ENCODE measurements around the gene CHTF18. TPM values are rescaled to one million over a fixed set of nuclear protein-coding genes. Genes with fewer than 3 reads are reported as not detected.
A peak's percentile ranks its signal among the peaks of the same experiment; 100 is the strongest.

CHTF18 gene
- total and polyA plus RNA-seq, 4 donors, result 3.0 to 56.9 (median 10.7) TPM

- DNase-seq, result no peak
- no peaks in the 10 kb centered on the region for H3K4me1 ChIP-seq (ENCODE audit: control insufficient read depth in 1 of 2, insufficient read depth in 2 of 2, low read length in 2 of 2)
- 91 to 95% methylated on average over 5 of the region's 5 CpGs for WGBS, 2 donors
- H3K4me3 ChIP-seq (ENCODE audit: low read length in 2 of 2), result no peak overlapping the region
- no peak overlapping the region for H3K27ac ChIP-seq (ENCODE audit: low read depth in 1 of 2, low read length in 2 of 2)
- H3K27me3 ChIP-seq (ENCODE audit: control insufficient read depth in 1 of 2, insufficient read depth in 2 of 2, low read length in 1 of 2), result no peaks in the 10 kb centered on the region
- no peaks in the 10 kb centered on the region for H3K9me3 ChIP-seq (ENCODE audit: control insufficient read depth, low read length)
- no peak for ATAC-seq (ENCODE audit: low FRiP score)
- intact Hi-C loops (cut with DNase I), result no loop called here
- H3K36me3 ChIP-seq (ENCODE audit: control insufficient read depth in 1 of 2, insufficient read depth in 2 of 2, low read length in 1 of 2), result no peaks in the 10 kb centered on the region
Observed at GRCh38 chr16:756428-756827, 32.0 kb upstream of the CHTF18 start.

DNA sequence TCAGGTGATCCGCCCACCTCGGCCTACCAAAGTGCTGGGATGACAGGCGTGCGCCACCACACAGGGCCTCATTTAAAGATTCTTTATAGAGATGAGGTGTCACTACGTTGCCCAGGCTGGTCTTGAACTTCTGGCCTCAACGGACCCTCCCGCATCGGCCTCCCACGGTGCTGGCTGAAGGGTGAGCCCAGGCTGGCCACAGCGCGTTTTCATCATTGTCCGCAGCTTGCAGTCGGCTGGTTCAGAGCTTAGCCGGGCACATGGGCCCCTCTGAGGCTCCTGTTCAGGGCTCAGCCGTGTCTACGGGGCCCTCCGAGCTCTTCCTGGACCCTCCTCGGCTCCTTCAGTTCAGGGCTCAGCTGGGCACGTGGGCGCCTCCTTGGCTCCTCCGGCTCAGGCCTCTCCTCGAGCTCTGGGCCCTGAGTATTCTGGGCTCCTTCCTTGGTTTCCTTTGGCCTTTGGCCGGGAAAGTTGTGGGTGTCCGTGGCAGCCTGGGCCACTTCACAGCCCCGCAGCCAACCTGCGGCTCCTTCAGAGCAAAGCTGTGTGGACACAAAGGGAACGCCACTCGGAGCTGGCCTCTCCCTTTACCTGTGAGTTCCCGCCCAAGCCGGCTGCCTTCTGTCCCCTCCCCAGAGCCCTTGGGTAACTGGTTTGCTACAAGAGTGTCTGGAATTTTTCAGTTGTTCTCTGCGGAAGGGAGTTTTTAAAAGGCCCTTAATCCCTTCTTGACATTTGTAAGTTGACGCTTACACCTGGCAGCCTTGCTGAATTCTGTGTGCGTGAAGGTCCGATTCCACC is 29.1 kb upstream of the CHTF18 start:
- ATAC-seq (ENCODE audit: low FRiP score) (no peak), DNase-seq (no peak)
- Histone ChIP-seq H3K4me1 (ENCODE audit: control insufficient read depth in 1 of 2, insufficient read depth in 2 of 2, low read length in 2 of 2) (no peaks in the 10 kb centered on the region), H3K4me3 (ENCODE audit: low read length in 2 of 2) (no peak overlapping the region), H3K27me3 (ENCODE audit: control insufficient read depth in 1 of 2, insufficient read depth in 2 of 2, low read length in 1 of 2) (no peaks in the 10 kb centered on the region), H3K36me3 (ENCODE audit: control insufficient read depth in 1 of 2, insufficient read depth in 2 of 2, low read length in 1 of 2) (no peaks in the 10 kb centered on the region), H3K27ac (ENCODE audit: low read depth in 1 of 2, low read length in 2 of 2) (no peak overlapping the region), H3K9me3 (ENCODE audit: control insufficient read depth, low read length) (no peaks in the 10 kb centered on the region)
- 85 to 88% methylated on average over 34 of the region's 34 CpGs for WGBS, 2 donors
- intact Hi-C loops (cut with DNase I), result no loop called here

- Histone ChIP-seq H3K27ac (ENCODE audit: low read depth in 1 of 2, low read length in 2 of 2) (no peak overlapping the region), H3K4me3 (ENCODE audit: low read length in 2 of 2) (no peak overlapping the region), H3K4me1 (ENCODE audit: control insufficient read depth in 1 of 2, insufficient read depth in 2 of 2, low read length in 2 of 2) (no peaks in the 10 kb centered on the region), H3K36me3 (ENCODE audit: control insufficient read depth in 1 of 2, insufficient read depth in 2 of 2, low read length in 1 of 2) (no peaks in the 10 kb centered on the region), H3K27me3 (ENCODE audit: control insufficient read depth in 1 of 2, insufficient read depth in 2 of 2, low read length in 1 of 2) (no peaks in the 10 kb centered on the region), H3K9me3 (ENCODE audit: control insufficient read depth, low read length) (no peaks in the 10 kb centered on the region)
- DNase-seq (no peak), ATAC-seq (ENCODE audit: low FRiP score) (no peak)
- intact Hi-C loops (cut with DNase I), result no loop called here
- WGBS, 2 donors, result 75 to 81% methylated on average over 15 of the region's 15 CpGs
Observed at GRCh38 chr16:760065-760464, 28.4 kb upstream of the CHTF18 start.

DNA sequence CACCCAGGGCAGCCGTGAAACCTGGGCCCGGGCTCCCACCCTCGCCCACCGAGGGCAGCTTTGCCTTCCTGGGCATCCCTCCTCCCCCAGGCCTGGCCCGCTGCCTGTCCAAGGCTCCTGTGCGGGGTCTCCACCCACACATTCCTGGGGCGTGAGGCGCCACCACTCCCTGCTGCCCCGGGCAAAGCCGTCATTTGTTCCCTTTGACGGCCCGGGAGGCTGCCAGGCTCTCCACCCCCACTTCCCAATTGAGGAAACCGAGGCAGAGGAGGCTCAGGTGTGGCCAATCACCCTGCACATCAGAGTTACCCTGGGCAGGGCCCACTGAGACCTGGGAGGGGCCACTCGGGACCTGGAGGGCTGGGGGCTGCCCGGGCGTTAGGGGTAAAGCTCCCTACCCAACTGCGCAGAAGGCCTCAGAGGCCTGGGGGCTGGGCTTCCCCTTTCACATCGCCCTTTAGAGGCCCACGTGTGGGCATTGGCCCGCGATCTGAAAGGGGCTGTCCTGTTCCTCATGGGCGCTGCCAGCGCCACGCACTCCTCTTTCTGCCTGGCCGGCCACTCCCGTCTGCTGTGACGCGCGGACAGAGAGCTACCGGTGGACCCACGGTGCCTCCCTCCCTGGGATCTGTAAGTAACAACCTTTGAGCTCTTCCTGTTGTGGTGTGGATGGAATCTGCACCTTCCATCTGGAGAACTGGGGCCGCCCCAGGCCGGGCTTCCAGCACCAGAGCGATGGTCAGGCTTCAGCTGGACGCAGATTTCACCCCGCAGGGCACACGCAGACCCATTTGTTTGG is 27.7 kb upstream of the CHTF18 start, which contains the start of gene MSLN:
MSLN (plus strand) TSS at position 190 of the 799 bp plus-strand sequence. CDS start 1,947 bp downstream, outside the sequence.
- Histone ChIP-seq H3K27me3 (ENCODE audit: control insufficient read depth in 1 of 2, insufficient read depth in 2 of 2, low read length in 1 of 2) (no peaks in the 10 kb centered on the region), H3K27ac (ENCODE audit: low read depth in 1 of 2, low read length in 2 of 2) (no peak within 1 kb of the TSS), H3K4me1 (ENCODE audit: control insufficient read depth in 1 of 2, insufficient read depth in 2 of 2, low read length in 2 of 2) (no peaks in the 10 kb centered on the region), H3K36me3 (ENCODE audit: control insufficient read depth in 1 of 2, insufficient read depth in 2 of 2, low read length in 1 of 2) (no peaks in the 10 kb centered on the region), H3K4me3 (ENCODE audit: low read length in 2 of 2) (no peak within 1 kb of the TSS), H3K9me3 (ENCODE audit: control insufficient read depth, low read length) (no peaks in the 10 kb centered on the region)
- intact Hi-C loops (cut with DNase I), result no loop called here
- no peak for DNase-seq
- peak; percentile 15 for ATAC-seq (ENCODE audit: low FRiP score)
- 68 to 74% methylated on average over 37 of the region's 37 CpGs for WGBS, 2 donors

DNA sequence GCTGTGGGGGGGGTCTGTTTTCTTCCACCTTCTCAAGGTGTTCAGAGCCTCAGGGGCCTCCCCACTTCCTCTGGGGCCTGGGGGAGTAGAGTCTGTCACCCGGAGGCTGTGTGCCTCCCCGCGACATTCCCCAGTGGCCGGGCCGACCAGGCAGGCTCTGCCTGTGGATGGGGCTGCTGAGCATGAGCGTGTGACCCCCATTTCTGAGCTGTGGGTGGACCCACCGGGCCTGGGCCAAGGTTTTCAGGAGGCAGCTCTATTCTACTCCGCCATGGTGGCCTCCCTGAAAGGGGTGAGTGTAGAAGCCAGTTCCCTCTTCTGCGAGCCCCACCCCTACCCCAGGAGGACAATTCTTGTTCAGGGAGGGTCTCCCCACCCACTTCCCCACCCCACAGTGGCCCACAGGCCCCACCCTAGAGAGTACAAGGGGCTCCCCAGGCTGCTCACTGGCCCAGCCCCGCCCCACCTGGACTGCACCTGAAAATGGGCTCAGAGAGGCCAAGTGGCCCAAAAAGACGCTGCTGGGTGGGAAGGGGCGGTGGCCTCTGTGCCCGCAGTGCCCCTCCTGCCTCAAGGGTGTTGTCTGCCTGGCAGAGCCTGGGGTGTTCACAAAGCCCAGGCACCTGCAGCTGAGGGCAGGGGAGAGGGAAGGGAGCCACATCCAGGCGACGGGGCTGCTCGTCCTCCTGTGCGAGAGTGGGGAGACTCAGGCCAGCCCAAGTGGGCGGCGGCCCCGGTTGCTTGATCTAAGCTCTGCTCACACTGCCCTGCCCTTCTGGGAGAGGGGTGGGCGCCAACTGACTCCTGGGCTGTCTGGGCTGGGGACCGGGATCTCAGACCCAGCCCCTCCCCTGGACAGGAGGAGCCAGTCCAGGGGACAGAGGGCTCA is 26.6 kb upstream of the CHTF18 start:
- WGBS, 2 donors, result 65 to 69% methylated on average over 22 of the region's 22 CpGs
- intact Hi-C loops (cut with DNase I), result no loop called here
- ATAC-seq (ENCODE audit: low FRiP score) (no peak), DNase-seq (no peak)
- H3K27ac ChIP-seq (ENCODE audit: low read depth in 1 of 2, low read length in 2 of 2), result no peak overlapping the region
- no peak overlapping the region for H3K4me3 ChIP-seq (ENCODE audit: low read length in 2 of 2)
- no peaks in the 10 kb centered on the region for H3K27me3 ChIP-seq (ENCODE audit: control insufficient read depth in 1 of 2, insufficient read depth in 2 of 2, low read length in 1 of 2)
- no peaks in the 10 kb centered on the region for H3K4me1 ChIP-seq (ENCODE audit: control insufficient read depth in 1 of 2, insufficient read depth in 2 of 2, low read length in 2 of 2)
- H3K36me3 ChIP-seq (ENCODE audit: control insufficient read depth in 1 of 2, insufficient read depth in 2 of 2, low read length in 1 of 2), result no peaks in the 10 kb centered on the region
- H3K9me3 ChIP-seq (ENCODE audit: control insufficient read depth, low read length), result no peaks in the 10 kb centered on the region

- Histone ChIP-seq H3K4me3 (ENCODE audit: low read length in 2 of 2) (no peak overlapping the region), H3K27ac (ENCODE audit: low read depth in 1 of 2, low read length in 2 of 2) (no peak overlapping the region), H3K27me3 (ENCODE audit: control insufficient read depth in 1 of 2, insufficient read depth in 2 of 2, low read length in 1 of 2) (no peaks in the 10 kb centered on the region), H3K36me3 (ENCODE audit: control insufficient read depth in 1 of 2, insufficient read depth in 2 of 2, low read length in 1 of 2) (no peaks in the 10 kb centered on the region), H3K4me1 (ENCODE audit: control insufficient read depth in 1 of 2, insufficient read depth in 2 of 2, low read length in 2 of 2) (no peaks in the 10 kb centered on the region), H3K9me3 (ENCODE audit: control insufficient read depth, low read length) (no peaks in the 10 kb centered on the region)
- ATAC-seq (ENCODE audit: low FRiP score) (no peak), DNase-seq (no peak)
- WGBS, 2 donors, result 77 to 79% methylated on average over 17 of the region's 17 CpGs
- intact Hi-C loops (cut with DNase I), result no loop called here
Observed at GRCh38 chr16:762595-763268, 25.7 kb upstream of the CHTF18 start.

- no peaks in the 10 kb centered on the region for H3K27me3 ChIP-seq (ENCODE audit: control insufficient read depth in 1 of 2, insufficient read depth in 2 of 2, low read length in 1 of 2)
- DNase-seq, result no peak
- WGBS, 2 donors, result 69 to 77% methylated on average over 14 to 21 of the region's 21 CpGs
- H3K9me3 ChIP-seq (ENCODE audit: control insufficient read depth, low read length), result no peaks in the 10 kb centered on the region
- no peaks in the 10 kb centered on the region for H3K4me1 ChIP-seq (ENCODE audit: control insufficient read depth in 1 of 2, insufficient read depth in 2 of 2, low read length in 2 of 2)
- H3K4me3 ChIP-seq (ENCODE audit: low read length in 2 of 2), result no peak overlapping the region
- H3K27ac ChIP-seq (ENCODE audit: low read depth in 1 of 2, low read length in 2 of 2), result no peak overlapping the region
- ATAC-seq (ENCODE audit: low FRiP score), result no peak
- no peaks in the 10 kb centered on the region for H3K36me3 ChIP-seq (ENCODE audit: control insufficient read depth in 1 of 2, insufficient read depth in 2 of 2, low read length in 1 of 2)
- intact Hi-C loops (cut with DNase I), result no loop called here
Observed at GRCh38 chr16:763369-764183, 24.8 kb upstream of the CHTF18 start.
